ENCODE results near the gene ZNF79.

Gene ZNF79

DNA sequence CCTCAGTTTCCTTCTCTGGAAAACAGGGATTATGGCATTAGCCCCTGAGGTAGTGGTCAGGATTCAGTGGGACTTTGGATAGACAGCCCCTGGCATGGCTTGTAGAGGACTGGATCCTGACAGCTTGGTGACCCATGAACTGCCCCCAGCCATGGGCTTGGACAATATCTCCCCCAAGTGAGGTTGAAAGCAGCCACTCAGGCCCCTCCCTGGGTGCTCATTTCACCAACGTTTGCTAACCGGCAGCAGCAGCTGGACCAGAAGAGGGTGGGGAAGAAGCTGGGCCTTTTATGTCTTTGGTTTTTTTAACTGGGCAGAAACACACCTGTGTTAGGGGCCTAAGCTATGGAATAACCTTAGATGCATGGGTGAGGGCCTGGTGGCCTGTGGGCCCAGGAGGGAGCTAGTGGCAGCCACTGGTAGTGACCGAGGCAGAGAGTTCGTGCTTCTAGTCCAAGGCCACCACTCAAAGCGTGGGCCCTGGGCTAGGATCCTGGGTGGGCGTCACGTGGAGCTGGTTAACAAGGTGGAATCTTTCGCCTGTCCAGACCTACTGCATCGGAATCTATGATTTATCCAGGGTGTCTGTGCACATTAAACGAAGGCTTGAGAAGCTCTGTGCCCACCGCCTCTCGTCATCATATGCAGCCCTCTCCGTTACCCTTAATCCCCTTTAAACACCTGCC, 25.3 kb upstream of the ZNF79 start:
- no peak for DNase-seq (ENCODE audit: low read depth)

DNA sequence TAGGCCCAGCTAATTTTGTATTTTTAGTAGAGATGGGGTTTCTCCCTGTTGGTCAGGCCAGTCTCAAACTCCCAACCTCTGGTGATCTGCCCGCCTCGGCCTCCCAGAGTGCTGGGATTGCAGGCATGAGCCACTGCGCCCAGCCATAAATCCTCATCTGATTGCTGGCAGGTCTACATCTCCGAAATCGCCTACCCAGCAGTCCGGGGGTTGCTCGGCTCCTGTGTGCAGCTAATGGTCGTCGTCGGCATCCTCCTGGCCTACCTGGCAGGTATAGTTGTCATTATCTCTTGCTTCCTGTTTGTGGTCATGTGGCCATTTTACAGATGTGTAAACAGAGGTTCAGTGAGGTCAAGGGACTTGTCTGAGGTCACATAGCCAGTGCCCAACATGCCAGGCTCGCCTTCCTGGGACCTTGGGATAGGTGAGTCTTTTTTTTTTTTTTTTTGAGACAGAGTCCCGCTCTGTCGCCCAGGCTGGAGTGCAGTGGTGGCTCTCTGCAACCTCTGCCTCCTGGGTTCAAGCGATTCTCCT, 24.4 kb upstream of the ZNF79 start:
- no peak for DNase-seq (ENCODE audit: low read depth)

DNA sequence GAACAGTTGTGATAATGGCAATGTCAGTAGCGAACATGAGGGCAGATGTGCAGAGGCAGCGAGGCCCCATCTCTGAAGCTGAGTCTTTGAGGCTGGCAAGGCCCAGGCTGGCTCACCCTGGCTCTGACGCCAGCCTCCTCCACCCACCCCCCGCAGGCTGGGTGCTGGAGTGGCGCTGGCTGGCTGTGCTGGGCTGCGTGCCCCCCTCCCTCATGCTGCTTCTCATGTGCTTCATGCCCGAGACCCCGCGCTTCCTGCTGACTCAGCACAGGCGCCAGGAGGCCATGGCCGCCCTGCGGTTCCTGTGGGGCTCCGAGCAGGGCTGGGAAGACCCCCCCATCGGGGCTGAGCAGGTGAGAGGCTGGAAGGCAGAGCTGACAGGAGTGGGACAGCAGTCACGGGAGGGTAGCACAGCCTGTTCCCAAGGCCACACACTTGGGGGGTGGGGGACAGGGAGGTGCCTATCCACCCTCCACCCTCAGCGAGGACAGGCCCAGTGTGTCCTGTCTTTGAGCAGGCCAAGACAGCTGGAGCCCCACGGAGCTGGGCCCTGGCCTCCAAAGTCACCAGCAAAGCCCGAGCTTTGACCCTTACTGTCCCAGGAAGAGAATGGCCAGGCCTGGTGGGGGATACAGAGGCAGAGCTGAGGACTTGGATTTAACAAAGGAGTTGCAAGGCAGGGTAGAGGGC, 21.6 kb upstream of the ZNF79 start:
- DNase-seq (ENCODE audit: low read depth): no peak

DNA sequence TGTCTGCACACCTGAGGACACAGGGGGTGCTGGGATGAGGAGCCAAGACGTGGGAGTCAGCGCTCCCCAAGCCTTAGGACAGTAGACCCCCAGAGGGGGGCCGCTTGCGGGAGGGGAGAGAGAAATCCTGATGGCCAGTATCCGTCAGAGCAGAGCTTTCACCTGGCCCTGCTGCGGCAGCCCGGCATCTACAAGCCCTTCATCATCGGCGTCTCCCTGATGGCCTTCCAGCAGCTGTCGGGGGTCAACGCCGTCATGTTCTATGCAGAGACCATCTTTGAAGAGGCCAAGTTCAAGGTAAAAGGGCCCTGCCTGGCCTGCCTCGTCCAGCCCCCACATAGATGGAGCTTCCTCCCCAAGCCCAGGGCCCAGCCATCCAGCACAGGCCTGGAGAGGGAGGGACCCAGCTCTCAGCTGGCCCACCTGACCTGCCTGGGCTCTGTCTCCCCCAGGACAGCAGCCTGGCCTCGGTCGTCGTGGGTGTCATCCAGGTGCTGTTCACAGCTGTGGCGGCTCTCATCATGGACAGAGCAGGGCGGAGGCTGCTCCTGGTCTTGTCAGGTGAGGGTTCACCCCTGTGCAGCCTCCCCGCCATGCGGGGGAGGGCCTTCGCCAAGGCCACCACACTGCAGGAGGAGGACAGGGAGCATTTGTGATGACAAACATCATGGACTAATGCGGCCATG, 20.5 kb upstream of the ZNF79 start:
- no peak for DNase-seq (ENCODE audit: low read depth)

DNA sequence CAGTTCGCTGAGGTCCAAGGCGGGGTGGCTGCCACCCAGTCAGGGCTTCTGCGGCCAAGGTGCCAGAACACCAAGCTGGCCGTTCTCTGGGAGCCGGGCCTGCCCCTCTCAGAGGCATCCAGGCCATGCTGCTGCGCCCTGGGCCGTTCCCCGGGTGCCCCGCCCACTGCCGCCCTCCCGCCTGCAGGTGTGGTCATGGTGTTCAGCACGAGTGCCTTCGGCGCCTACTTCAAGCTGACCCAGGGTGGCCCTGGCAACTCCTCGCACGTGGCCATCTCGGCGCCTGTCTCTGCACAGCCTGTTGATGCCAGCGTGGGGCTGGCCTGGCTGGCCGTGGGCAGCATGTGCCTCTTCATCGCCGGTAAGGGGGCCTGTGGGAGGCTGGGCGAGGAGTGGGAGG, 19.6 kb upstream of the ZNF79 start:
- no peak for DNase-seq (ENCODE audit: low read depth)

DNA sequence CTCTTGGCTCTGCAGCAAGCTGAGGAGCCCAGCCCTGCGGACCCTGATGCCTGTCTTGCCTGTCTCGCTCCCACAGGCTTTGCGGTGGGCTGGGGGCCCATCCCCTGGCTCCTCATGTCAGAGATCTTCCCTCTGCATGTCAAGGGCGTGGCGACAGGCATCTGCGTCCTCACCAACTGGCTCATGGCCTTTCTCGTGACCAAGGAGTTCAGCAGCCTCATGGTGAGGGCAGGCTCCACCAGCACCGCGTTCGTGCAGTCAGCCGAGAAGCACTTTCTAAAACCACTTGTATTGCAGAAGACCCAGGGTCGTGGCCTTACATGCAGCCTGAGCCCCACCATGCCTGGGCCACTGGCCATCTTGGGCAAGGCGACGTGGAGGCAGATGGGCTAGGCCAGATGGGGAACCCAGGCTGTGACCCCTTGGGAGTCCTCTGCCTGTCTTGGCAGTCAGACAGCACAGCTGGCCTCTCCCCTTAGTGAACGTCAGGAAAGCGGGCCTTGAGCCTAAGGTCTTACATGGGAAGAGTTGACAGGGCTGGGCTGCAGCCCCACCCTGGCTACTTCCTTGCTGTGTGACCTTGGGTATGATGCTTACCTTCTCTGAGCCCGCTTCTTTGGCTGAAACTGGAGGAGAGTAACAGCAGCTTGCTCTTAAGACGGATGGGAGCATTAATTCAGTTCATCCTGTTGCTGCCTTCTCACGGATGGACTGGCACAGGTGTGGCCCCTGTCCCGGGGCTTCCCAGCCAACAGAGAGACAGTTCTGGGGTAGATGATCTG, 18.6 kb upstream of the ZNF79 start:
- DNase-seq (ENCODE audit: low read depth): no peak

DNA sequence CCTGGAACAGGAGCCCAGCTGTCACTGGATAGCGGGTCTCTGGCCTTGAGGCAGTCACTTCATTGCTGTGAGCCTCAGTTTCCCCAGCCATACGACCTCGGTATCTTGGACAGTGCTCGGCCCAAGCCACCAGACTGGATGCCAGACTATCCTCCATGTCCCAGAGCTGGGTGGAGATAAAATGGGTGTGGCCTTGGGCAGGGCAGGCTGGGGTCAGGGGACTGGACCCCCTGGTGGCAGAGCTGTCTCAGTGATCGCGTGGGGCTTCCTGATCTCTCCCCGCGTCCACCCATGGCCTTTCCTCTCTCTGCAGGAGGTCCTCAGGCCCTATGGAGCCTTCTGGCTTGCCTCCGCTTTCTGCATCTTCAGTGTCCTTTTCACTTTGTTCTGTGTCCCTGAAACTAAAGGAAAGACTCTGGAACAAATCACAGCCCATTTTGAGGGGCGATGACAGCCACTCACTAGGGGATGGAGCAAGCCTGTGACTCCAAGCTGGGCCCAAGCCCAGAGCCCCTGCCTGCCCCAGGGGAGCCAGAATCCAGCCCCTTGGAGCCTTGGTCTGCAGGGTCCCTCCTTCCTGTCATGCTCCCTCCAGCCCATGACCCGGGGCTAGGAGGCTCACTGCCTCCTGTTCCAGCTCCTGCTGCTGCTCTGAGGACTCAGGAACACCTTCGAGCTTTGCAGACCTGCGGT, 17.2 kb upstream of the ZNF79 start:
- no peak for DNase-seq (ENCODE audit: low read depth)

DNA sequence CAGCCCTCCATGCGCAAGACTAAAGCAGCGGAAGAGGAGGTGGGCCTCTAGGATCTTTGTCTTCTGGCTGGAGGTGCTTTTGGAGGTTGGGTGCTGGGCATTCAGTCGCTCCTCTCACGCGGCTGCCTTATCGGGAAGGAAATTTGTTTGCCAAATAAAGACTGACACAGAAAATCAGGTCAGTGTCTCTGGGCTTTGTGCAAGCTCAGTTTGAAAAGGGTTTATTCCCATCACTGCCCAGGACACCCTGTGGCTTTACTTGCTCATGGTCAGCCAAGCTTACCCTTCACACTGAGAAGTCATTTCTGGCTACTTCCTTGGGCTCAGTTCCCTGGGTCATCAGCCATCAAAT, 16.7 kb upstream of the ZNF79 start:
- no peak for DNase-seq (ENCODE audit: low read depth)

DNA sequence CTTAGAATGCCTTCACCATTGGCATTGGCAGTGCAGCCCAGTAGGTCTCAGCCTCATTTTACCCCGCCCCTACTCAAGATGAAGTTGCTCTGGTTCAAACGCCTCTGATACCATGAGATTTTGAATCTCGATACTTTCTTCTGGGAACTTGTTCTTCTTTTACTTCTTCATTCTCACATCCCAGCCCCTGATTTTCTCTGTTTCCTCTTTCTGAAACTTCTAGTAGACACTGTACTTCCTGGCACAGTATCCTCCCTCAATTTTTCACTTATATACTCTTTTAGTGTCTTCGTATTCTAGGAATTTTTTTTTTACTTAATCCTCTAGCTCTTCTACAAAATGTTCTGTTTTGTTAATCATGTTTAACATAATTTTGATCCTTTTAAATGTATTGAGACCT, 13.1 kb upstream of the ZNF79 start:
- no peak for DNase-seq (ENCODE audit: low read depth)

DNA sequence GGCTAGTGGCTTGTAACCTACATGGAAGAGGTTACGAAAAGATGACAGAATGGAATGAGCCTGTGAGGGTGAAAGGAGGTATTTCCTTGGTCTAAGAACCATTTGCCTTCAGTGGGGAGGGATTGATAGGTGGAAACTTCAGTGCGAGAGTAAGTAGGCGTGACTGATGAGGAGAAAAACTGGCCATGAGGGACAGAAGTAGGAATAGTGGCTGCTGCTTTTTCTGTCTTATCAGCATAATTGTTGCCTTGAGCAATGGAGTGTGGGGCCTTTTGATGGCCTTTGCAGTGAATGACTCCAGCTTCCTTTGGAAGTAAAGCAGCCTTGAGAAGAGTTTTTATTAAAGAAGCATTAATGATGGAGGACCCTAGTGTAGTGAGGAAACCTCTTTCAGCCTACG, 9.0 kb upstream of the ZNF79 start:
- no peak for DNase-seq (ENCODE audit: low read depth)

DNA sequence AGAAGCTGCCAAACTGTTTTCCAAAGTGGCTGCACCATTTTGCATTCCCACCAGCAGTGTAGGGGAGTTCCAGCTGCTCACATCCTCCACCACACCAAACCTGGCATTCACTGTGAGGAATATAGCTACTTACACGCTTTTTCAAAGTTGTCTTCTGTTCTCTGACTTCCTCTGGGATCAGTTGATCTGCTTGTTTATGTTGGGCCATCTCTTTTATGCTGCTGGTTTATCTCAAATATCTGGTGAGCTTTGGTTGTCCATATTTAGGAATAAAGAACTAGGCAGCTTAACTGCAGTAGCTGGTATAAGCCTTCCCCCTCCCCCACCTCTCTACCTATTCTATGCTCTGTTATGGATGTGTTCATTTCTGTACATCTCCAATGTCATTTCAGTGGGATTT, 8.5 kb upstream of the ZNF79 start:
- no peak for DNase-seq (ENCODE audit: low read depth)

DNA sequence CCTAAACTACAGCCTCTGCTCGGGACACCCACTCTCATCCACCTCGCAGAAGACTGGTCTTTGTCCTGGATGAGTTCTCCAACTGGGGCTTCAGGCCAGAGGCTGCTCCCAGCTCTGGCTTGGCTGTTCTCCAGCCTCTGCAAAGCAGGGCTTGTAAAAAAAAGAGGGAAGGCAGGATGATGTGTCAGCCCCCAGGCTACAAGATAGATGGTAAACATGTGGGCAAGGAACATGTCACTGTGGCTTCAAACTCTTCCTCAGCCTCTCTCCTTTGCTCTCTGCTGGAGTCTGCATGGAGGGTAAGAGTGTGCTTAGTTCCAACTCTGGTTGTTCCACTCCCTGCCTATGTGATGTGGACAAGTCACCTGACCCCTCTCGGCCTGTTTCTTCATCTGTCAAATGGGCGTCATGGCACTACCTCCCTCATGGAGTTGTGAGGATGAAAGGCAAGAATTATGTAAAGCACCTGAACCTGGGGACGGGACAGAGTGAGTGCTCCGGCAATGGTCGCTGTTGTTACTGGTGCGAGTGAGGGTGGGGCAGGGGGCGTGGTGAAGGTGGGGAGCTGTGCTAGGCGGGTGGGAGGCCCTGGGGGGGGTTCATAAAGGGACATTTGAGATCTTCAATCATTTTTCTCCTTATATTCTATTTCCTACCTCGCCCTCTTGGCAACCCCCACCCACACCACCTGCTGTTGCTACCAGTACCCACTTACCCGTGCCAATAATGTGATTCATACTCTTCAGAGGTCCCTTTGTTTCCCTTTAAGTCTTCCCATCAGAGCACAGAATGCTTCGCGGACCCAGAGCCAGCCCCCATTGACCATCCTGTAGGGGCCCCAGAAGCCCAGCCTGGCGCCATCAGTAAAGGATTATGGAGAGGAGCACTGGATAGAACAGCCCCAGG, 6.8 kb upstream of the ZNF79 start:
- no peak for DNase-seq (ENCODE audit: low read depth)

DNA sequence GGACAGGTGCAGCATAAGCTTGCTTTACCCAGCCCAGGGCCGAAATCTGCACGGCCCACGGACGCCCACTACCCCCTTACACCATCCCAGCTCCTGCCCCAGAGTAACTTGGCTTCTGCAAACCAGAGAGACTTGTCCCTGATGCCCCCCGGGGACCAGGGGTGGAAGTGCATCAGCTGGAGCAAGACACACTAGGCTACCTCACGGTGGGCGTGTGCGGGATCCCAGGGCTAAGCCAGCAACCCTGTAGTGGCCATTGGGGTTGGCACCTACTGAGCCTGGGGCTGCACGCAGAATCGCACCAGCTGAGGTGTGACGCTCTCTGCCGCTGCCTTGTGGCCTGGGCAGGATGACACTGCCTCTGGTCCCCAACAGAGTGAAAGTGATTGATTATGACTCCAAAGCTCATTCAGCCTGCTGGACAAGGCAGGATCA, 6.1 kb upstream of the ZNF79 start:
- DNase-seq (ENCODE audit: low read depth): no peak

DNA sequence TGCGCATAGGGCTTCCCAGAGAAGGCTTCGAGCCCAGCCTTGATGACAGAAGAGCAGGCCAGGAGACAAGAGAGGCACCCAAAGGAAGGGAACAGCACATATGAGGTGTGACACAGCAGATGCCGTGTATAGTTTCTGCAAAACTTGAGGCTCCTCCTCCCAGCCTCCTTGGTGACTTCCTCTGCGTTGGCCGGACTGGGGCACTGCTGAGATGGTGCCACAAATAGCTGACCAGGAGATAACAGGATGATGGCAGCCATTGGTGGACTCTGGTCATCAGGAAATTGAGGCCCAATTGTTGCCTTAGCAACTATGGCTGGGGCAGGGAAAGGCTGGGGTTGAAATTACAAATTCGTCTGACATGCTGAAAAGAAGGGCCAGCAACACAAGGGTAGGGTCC, 4.8 kb upstream of the ZNF79 start:
- DNase-seq (ENCODE audit: low read depth): no peak

DNA sequence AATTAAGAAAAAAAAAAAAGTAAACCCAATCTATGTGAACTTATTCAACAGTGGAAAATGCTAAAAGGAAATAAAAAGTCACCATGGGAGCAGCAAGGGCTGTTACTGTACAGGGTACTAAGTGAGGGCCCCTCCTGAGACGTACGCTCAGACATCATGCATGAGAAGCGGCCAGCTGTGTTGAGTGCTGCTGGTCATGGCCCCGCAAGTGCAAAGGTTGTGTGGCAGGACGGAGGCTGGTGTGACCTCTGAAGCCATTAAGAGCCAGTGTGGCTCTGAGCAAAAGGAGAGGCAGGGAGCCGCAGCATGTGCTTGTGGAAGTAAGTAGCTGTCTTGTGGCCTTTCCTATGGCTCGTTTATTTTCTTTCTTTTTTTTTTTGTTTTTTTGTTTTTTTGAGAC, 3.1 kb upstream of the ZNF79 start:
- no peak for DNase-seq (ENCODE audit: low read depth)

DNA sequence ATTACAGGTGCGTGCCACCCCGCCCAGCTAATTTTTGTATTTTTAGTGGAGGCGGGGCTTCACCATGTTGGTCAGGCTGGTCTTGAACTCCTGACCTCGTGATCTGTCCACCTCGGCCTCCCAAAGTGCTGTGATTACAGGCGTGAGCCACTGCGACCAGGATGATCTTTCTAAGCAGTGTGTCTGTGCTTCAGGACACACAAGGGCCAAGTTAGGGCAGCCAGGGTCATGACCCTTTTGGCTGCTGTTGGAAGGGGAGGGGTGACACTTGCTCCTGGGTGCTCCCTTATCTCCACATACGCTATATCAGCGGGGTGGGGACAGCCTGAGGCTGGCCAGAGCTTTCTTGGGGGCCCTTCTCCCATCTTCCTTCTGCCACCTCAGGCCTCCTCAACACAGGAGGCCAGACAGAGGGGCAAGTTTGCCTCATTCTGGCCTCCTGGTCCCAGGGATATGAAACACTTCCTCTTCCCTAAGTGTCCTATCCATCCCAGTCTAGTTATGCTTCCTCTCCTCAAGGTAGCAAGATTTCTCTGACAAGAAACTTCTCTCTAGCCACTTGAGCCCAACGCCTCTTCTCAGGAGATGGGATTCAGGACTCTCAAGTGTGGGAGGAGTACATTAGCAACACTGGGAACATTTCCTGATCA, 1.9 kb upstream of the ZNF79 start:
- DNase-seq (ENCODE audit: low read depth): no peak

DNA sequence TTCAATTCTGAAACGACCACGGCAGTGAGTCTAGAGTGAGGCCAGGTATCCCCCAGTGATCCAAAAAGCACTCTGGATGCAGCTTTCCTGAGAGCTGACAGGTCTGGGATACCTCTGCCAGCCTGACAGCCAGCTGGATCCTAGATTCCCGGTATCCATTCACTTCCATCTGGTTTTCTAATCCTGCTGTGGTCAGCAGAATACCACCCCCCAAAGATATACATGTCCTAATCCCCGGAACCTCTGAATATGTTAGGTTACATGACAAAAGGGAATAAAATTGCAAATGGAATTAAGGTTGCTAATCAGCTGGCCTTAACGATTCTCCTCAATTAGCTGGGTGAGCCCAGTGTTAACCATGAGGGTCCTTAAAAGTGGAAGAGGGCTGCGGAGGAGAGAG, 1.4 kb upstream of the ZNF79 start:
- no peak for DNase-seq (ENCODE audit: low read depth)

DNA sequence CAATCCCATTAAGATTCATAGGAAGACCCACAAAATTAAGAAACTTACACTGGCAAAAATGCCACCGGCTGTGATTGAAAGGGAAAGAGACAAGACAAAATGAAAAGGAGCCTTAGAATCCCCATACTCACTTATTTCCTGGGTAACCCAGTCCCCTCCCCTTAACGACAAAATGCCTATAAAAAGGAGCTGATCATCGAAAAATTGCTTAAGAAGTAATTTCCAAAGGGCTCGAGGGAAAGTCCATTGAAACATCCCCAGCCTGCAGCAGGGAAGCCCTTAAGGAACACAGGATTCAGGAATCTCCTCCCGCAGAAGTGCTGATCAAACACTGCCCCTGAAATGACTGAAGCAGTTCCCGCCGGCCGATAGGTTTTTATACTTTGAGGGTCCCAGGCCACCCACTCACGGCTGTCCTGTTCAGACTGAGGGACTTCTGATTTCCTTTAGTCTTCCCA, 677 bp upstream of the ZNF79 start:
- DNase-seq (ENCODE audit: low read depth): no peak

DNA sequence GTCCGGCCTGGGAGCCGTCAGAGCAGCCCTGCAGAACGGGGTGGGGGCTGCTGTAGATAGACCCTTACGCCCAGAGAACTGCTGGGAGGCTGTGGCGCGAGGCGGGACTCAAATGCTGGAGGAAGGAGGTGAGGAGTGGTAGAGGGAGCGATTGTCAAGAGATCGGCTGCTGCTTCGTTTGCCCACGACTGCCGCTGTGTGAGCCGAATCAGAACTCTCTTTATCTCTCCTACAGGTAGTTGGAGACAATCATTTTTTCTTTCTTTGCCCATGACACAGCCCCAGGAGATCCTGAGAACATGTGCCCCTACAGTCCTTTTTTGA, 456 bp downstream of the ZNF79 start:
- peak; percentile 8 for DNase-seq (ENCODE audit: low read depth)

DNA sequence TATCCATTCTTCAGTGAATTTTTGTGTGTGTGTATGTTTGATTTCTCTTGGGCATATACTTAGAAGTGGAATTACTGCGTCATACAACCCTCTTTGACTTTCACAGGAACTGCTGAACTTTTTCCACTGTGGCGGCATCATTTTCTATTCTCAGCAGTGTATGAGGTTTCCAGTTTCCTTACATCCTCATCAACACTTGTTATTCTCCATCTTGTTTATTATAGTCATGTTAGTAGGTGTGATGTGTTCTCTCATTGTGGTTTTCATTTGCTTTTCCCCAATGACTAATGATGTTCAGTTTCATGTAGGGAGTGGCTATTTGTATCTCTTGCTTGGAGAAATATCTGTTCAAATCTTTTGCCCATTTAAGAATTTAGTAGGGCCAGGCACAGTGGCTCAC, 2.6 kb downstream of the ZNF79 start:
- no peak for DNase-seq (ENCODE audit: low read depth)

All from stimulated activated CD8-positive, alpha-beta memory T cell treated with anti-CD3 and anti-CD28 coated beads, Interleukin-12 subunit alpha, Interleukin-12 subunit beta, amount 100 ng/mL, for 1 hour (primary cell).